GM19372 (cell line): Measurements from ENCODE around the gene REN.

ENCODE experiments used
- ATAC-seq: cut with Tn5 transposase; IDR thresholded peaks from one replicate; pipeline ENCODE4 v1.9.1; 2021; ENCODE audit warnings: mild to moderate bottlenecking, low read depth, moderate library complexity; ENCODE audit not compliant: unreplicated experiment

The REN gene

DNA sequence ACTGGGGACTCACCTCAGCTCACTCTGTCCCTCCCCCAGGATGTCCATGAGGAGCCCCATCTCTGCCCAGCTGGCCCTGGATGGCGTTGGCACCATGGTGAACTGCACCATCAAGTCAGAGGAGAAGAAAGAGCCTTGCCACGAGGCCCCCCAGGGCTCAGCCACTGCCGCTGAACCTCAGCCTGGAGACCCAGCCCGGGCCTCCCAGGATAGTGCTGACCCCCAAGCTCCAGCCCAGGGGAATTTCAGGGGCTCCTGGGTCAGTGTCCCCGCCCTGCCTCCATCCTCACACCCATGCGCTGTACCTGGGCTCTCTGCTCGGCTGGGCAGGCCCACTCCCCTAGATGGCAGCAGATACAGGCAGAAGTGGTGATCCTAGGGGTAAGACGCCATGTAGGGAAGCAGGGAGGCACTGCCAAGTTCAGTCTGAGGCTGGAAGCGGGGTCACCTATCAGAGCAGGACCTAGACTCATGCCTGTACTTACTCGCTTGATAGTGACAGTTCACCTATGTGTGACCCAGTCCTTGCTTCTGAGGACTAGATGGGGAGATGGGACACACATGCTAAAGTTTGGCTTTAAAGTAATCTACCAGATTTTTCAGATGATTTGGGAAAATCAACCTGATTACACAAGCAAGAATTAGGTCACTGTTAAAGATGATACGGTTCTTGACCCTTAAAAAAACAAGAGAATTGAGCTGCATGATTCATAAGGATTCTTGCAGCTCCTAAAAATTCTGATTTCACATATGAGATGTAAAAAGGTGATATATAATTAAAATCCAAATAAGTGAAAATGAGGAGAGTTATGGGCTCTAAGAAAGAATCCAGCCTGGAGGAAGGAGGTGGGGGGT is 53.0 kb downstream of the REN start:
- ATAC-seq, result no peak

DNA sequence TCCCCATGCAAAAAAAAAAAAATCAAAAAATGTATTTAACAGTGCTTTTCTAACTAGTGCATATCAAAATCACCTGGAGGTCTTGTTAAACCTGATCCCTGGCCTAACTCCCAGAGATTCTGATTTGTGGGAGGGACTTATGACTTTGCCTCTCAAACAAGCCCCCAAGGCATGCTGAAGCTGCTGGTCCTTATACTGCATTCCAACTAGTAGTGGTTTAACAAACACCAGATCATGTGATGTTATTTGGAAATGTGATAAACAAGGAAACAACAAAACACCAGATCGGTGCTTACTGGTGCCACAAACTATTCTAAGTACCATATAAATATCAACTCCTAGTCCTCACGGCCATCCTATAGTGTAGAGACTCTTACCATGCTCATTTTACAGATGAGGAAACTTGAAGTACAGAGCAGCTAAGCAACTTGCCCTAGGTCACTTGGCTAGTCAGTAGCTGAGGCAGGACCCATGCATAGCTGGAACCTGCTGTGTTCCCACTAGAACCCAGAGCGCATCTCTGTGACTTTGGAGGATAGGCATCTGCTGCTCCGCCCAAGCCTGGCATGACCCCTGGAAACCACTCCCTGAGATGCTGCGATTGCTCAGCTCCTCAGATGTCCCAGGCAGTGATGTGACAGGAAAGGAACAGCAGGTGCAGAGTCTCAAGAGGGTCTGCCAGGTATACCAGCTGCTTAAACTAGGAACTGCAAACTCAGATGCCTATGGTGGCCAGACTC is 55.1 kb downstream of the REN start:
- ATAC-seq, result no peak

GRCh38 chr1:204108312-204109141 is 57.6 kb downstream of the REN start:
- no peak for ATAC-seq

DNA sequence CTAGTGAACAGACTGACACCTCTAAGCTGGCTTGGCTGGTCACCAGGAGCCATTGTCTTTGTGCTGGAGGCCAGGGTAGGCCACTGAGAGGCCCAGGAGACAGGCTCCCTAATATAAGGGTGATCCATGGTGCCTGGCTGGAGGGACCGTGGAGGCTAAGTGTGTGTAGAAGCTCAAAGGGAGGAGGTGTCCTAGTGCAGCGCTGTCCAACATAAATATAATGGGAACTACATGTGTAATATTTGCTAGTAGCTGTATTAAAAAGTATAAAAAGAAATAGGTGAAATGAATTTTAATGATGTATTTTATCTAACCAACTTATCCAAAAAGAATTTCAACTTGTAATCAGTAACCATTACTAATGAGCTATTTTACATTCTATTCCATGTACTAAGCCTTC is 58.2 kb downstream of the REN start:
- ATAC-seq, result no peak

DNA sequence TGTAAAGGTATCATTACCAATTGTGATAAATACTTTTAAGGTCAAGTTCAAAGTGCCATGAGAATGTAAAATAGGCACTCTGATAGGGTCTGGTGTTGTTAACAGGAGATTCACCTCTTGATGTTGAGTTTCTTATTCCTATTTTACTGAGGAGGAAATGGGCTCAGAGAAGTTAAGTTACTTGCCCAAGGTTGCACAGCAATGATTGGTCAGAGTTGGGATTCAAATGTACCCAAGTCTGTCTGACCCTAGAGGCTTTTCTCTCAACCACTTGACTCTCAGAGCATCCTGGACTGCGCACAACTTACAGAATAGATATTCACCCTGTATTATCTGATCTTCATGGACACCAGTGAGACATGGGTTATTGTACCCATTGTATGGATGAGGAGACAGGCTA is 59.3 kb downstream of the REN start:
- no peak for ATAC-seq

DNA sequence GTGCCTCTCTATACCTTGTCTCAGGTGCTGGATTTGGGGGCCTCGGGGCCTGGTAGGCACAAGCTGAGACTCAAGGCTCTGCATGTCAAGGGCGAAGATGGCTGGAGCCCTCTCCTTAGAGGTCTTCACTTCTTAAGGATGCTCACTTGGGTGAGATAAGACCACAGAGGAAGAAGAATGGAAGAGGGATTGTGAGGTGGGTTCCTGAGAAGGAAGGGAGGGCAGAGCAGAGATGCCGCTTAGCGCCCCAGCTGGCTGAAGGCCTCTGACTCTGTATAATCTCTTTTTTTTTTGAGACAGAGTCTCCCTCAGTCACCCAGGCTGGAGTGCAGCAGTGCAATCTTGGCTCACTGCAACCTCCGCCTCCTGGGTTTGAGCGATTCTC is 61.0 kb downstream of the REN start:
- ATAC-seq, result no peak
